Measurements from ENCODE around the gene THOP1.

DNA sequence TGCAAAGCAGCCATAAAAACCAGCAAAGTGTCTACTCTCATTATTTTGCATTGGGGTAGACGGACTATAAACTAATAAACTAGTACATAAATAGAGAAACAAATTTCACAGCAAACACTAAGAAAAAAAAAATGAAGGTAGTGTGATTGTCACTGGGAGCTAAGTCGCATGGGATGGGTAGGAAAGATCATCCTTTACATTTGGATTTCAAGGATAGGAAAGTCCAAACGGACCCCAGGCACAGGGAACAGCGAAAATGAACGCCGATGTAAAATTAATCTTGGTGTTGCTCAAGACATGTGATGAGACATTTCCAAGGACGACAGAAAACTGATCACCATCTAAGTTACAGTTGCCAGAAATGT is 1.5 kb upstream of the THOP1 start:
- TF ChIP-seq, protein P1, sequence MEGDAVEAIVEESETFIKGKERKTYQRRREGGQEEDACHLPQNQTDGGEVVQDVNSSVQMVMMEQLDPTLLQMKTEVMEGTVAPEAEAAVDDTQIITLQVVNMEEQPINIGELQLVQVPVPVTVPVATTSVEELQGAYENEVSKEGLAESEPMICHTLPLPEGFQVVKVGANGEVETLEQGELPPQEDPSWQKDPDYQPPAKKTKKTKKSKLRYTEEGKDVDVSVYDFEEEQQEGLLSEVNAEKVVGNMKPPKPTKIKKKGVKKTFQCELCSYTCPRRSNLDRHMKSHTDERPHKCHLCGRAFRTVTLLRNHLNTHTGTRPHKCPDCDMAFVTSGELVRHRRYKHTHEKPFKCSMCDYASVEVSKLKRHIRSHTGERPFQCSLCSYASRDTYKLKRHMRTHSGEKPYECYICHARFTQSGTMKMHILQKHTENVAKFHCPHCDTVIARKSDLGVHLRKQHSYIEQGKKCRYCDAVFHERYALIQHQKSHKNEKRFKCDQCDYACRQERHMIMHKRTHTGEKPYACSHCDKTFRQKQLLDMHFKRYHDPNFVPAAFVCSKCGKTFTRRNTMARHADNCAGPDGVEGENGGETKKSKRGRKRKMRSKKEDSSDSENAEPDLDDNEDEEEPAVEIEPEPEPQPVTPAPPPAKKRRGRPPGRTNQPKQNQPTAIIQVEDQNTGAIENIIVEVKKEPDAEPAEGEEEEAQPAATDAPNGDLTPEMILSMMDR (IDR thresholded peaks at IDR 0.05; ENCODE audit: low read depth, low read length): no peak
- TF ChIP-seq POLR2A (IDR thresholded peaks at IDR 0.05; ENCODE audit: extremely low read depth, insufficient read length) (no peak), MYC (IDR thresholded peaks at IDR 0.05; ENCODE audit: low read depth, low read length) (no peak)
- TF ChIP-seq, protein P2, sequence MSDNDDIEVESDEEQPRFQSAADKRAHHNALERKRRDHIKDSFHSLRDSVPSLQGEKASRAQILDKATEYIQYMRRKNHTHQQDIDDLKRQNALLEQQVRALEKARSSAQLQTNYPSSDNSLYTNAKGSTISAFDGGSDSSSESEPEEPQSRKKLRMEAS (IDR thresholded peaks at IDR 0.05; ENCODE audit: low read depth, low read length): no peak

Measured in NB4 (cell line).